K562 (cell line): Measurements from ENCODE around the gene RSPH6A. TPM values are rescaled to one million over a fixed set of nuclear protein-coding genes. Genes with fewer than 3 reads are reported as not detected.
A peak's percentile ranks its signal among the peaks of the same experiment; 100 is the strongest.

Experiments
- ATAC-seq: fragments of 200-7000 bp; cut with Tn5 transposase; 3 replicates; pipeline ENCODE4 v1.9.1; 2020; ENCODE audit warnings: moderate library complexity
- BruUV-seq: library from RNA; stranded (reverse); fragments of 400-500 nt; replicated peaks from 2 replicates; lab custom pipeline; 2021; lab: Mats Ljungman, UMichigan
- CTCF ChIA-PET: fragments of 300-600 bp; formaldehyde crosslinking; extraction: SDS; loops from one replicate; lab custom pipeline; 2021; ENCODE audit warnings: low intra/inter-chr PET ratio; lab: Yijun Ruan, JAX
- POLR2A ChIA-PET: fragments of 300-600, 350-650 bp; sonication (Branson Sonifier 250); formaldehyde crosslinking; extraction: SDS; loops from one replicate; lab custom pipeline; 2021; ENCODE audit warnings: antibody characterized with exemption, inconsistent platforms; lab: Yijun Ruan, JAX
- DNase-seq, 4 experiments: peaks; one replicate each; pipeline versions ENCODE4 v3.0.0 to v3.0.0-alpha.2; 2011 to 2018; ENCODE audit warnings: low spot score in 3 of 4, mixed read lengths in 3 of 4; ENCODE audit errors: extremely low read depth in 1 of 4
- FAIRE-seq: peaks from 2 replicates; lab custom pipeline; 2011; peaks lifted over from hg19 to GRCh38; lab: Jason Lieb, UNC
- H2AFZ ChIP-seq: 2 replicates; pipeline ENCODE4 v1.6.0; 2011; ENCODE audit warnings: low read depth, low read length, control low read depth, inconsistent platforms
- H3K27ac ChIP-seq: fragments of 200-600 bp; 3 replicates; pipeline ENCODE4 v1.8.0; 2011; ENCODE audit warnings: low read depth, mild to moderate bottlenecking, control low read depth, inconsistent platforms, low read length, moderate library complexity, mixed read lengths; ENCODE audit errors: extremely low read depth
- H3K27me3 ChIP-seq, 2 experiments: fragments of 300-600 bp in 1 of 2; 2 replicates in 1 of 2; 3 replicates in 1 of 2; pipeline versions ENCODE4 v1.6.0 to v1.8.0; 2011; ENCODE audit warnings: inconsistent platforms in 2 of 2, low read length in 2 of 2, mild to moderate bottlenecking in 1 of 2, mixed read lengths in 1 of 2, moderate library complexity in 1 of 2; ENCODE audit not compliant: control insufficient read depth in 2 of 2, insufficient read depth in 2 of 2
- H3K36me3 ChIP-seq: fragments of 300-600 bp; 3 replicates; pipeline ENCODE4 v1.8.0; 2011; ENCODE audit warnings: mild to moderate bottlenecking, low read length, inconsistent platforms; ENCODE audit not compliant: control insufficient read depth, insufficient read depth
- H3K4me1 ChIP-seq, 2 experiments: fragments of 200-600 bp in 1 of 2; replicated peaks in 1 of 2; 2 replicates in 1 of 2; 3 replicates in 1 of 2; pipeline versions ENCODE4 v1.5.1 to v1.8.0; 2011; ENCODE audit warnings: inconsistent platforms in 2 of 2, low read length in 2 of 2, mild to moderate bottlenecking in 1 of 2, mixed read lengths in 1 of 2, moderate library complexity in 1 of 2; ENCODE audit not compliant: control insufficient read depth in 2 of 2, insufficient read depth in 2 of 2
- H3K4me2 ChIP-seq: 2 replicates; pipeline ENCODE4 v1.6.1; 2011; ENCODE audit warnings: low read length, control low read depth, inconsistent platforms, mixed read lengths; ENCODE audit not compliant: insufficient read depth
- H3K4me3 ChIP-seq: fragments of 200-600 bp; sonication (generic), shearing (Covaris generic); 2 replicates; pipeline ENCODE4 v1.5.1; 2016; ENCODE audit warnings: control low read depth, inconsistent platforms
- H3K79me2 ChIP-seq: fragments of 200-600 bp; 3 replicates; pipeline ENCODE4 v1.8.0; 2011; ENCODE audit warnings: low read length, inconsistent platforms; ENCODE audit not compliant: control insufficient read depth, insufficient read depth
- H3K9ac ChIP-seq, 2 experiments: 2 replicates each; pipeline versions ENCODE4 v1.6.0 to v1.6.1; 2011; ENCODE audit warnings: low read depth in 2 of 2, low read length in 2 of 2, control low read depth in 1 of 2, inconsistent platforms in 1 of 2, mild to moderate bottlenecking in 1 of 2, mixed read lengths in 1 of 2; ENCODE audit not compliant: insufficient read depth in 1 of 2
- H3K9me1 ChIP-seq: one replicate; pipeline ENCODE4 v1.6.0; 2011; ENCODE audit warnings: inconsistent platforms, mild to moderate bottlenecking, low read length, moderate library complexity; ENCODE audit not compliant: control insufficient read depth, insufficient read depth
- H3K9me3 ChIP-seq: replicated peaks from 2 replicates; pipeline ENCODE4 v1.5.1; 2011; ENCODE audit warnings: low read depth, low read length, inconsistent platforms; ENCODE audit not compliant: control insufficient read depth, insufficient read depth
- H4K20me1 ChIP-seq: replicated peaks from 2 replicates; pipeline ENCODE4 v1.6.1; 2011; ENCODE audit warnings: low read length, inconsistent platforms, mixed read lengths; ENCODE audit not compliant: control insufficient read depth, insufficient read depth
- ARID2 ChIP-seq: fragments of 450-650 bp; IDR thresholded peaks from 2 replicates; pipeline ENCODE4 v1.6.1; 2017; ENCODE audit warnings: antibody characterized with exemption, mild to moderate bottlenecking
- BRF1 ChIP-seq: IDR thresholded peaks from 3 replicates; pipeline ENCODE4 v1.6.1; 2011; ENCODE audit warnings: borderline replicate concordance, mild to moderate bottlenecking; ENCODE audit not compliant: insufficient read length; ENCODE audit errors: extremely low read depth
- CBX8 ChIP-seq: fragments of 200-600 bp; sonication (generic); IDR thresholded peaks from 2 replicates; pipeline ENCODE4 v1.6.1; 2012; ENCODE audit warnings: borderline replicate concordance, mixed run types, low read depth, mild to moderate bottlenecking, moderate library complexity, mixed read lengths, low read length, control low read depth, inconsistent platforms; ENCODE audit not compliant: poor library complexity, severe bottlenecking; ENCODE audit errors: extremely low read depth
- CGGBP1 ChIP-seq: fragments of 250-450 bp; sonication (Bioruptor Pico); IDR thresholded peaks from 2 replicates; pipeline ENCODE4 v1.9.0; 2021; ENCODE audit warnings: mild to moderate bottlenecking
- JUN ChIP-seq, 2 experiments: sonication (generic) in 1 of 2; formaldehyde crosslinking in 1 of 2; IDR thresholded peaks; 2 replicates each; pipeline versions ENCODE4 v1.6.1 to v1.8.0; 2012 to 2022; ENCODE audit warnings: borderline replicate concordance in 2 of 2, mild to moderate bottlenecking in 2 of 2, improper control_type of control experiment in 1 of 2, low read depth in 1 of 2, low read length in 1 of 2, missing genetic modification reagents in 1 of 2
- KDM4B ChIP-seq, 2 experiments: fragments of 450-650 bp in 1 of 2; sonication (generic) in 1 of 2; IDR thresholded peaks; 2 replicates each; pipeline ENCODE4 v1.6.1; 2016 to 2017; ENCODE audit warnings: borderline replicate concordance in 2 of 2, antibody characterized with exemption in 1 of 2, low read depth in 1 of 2, mild to moderate bottlenecking in 1 of 2
- MAFK ChIP-seq: IDR thresholded peaks from 2 replicates; pipeline ENCODE4 v1.6.1; 2011; ENCODE audit warnings: low read length, improper control_type of control experiment
- RNF2 ChIP-seq: sonication (generic); IDR thresholded peaks from 2 replicates; pipeline ENCODE4 v1.6.1; 2016
- SRF ChIP-seq, 2 experiments: fragments of 250-450, 450-650 bp in 1 of 2; sonication (Bioruptor Pico) in 1 of 2; sonication (generic) in 1 of 2; formaldehyde crosslinking; IDR thresholded peaks; 2 replicates each; pipeline versions ENCODE4 v1.5.0 to v1.5.1; 2020 to 2022; ENCODE audit warnings: mild to moderate bottlenecking in 1 of 2, missing genetic modification reagents in 1 of 2
- STAT6 ChIP-seq: sonication (generic); formaldehyde crosslinking; IDR thresholded peaks from 2 replicates; pipeline ENCODE4 v1.8.1; 2023; ENCODE audit warnings: mild to moderate bottlenecking, missing genetic modification reagents
- WGBS: fragments of 100-300 bp; shearing (Covaris generic); methylation state at CpG from one replicate; pipeline ENCODE4 v1.1.6; 2016; ENCODE audit warnings: low coverage, mixed read lengths; ENCODE audit not compliant: insufficient coverage; ENCODE audit errors: missing lambda C conversion rate; 5-methylcytosine and 5-hydroxymethylcytosine counted together
- in situ Hi-C: fragments of 300-500 bp; cut with MboI; formaldehyde crosslinking; loops from 4 replicates; pipeline ENCODE4 v1.15.0; 2018; ENCODE audit warnings: inconsistent platforms, mixed read lengths
- intact Hi-C: fragments of 100-400 bp; cut with micrococcal nuclease; formaldehyde crosslinking; loops from 2 replicates; pipeline ENCODE4 v1.14.2; 2022
- polyA plus RNA-seq, 8 experiments: library from polyadenylated mRNA; depleted of rRNA in 4 of 8; stranded (reverse) in 5 of 8; unstranded in 3 of 8; fragments of >200 nt; fragmentation: Nextera tagmentation in 2 of 8; fragmentation: Illumina TruSeq in 1 of 8; extraction: Ambion mirVana in 2 of 8; extraction: Trizol in 1 of 8; gene quantifications; 2 replicates each; pipeline versions ENCODE4 v1.2.1 to v1.2.3, GENCODE V29; 2011 to 2014; ENCODE audit warnings: inconsistent platforms in 1 of 8, missing spikeins in 1 of 8
- total RNA-seq, 7 experiments: library from RNA; depleted of rRNA in 6 of 7; stranded (reverse); fragments of >200 nt in 6 of 7; fragmentation: Illumina TruSeq in 2 of 7; extraction: Trizol in 2 of 7; gene quantifications; 2 replicates each; pipeline versions ENCODE4 v1.2.1 to v1.2.3, GENCODE V29; 2011 to 2021; ENCODE audit warnings: low replicate concordance in 1 of 7
- TF ChIP-seq, protein P1 (sequence below): sonication (generic); formaldehyde crosslinking; IDR thresholded peaks from 2 replicates; pipeline ENCODE4 v1.9.0; 2022; ENCODE audit warnings: mild to moderate bottlenecking, missing genetic modification reagents
- TF ChIP-seq, protein P2 (sequence below), 3 experiments: IDR thresholded peaks in 2 of 3; conservative IDR thresholded peaks in 1 of 3; 2 replicates each; pipeline ENCODE4 v1.5.1; 2011 to 2012; ENCODE audit warnings: low read length in 3 of 3, mild to moderate bottlenecking in 3 of 3, control low read depth in 2 of 3, improper control_type of control experiment in 1 of 3, inconsistent platforms in 1 of 3, low read depth in 1 of 3, mixed read lengths in 1 of 3, moderate library complexity in 1 of 3; ENCODE audit not compliant: insufficient read depth in 2 of 3

RSPH6A gene
- total and polyA plus RNA-seq, 9 of the 15 experiments (the other 6 are each of a cell fraction or from before 2014, with no cell fraction given): 0.03 to 0.15 (median 0.07) TPM; not detected in 5

DNA sequence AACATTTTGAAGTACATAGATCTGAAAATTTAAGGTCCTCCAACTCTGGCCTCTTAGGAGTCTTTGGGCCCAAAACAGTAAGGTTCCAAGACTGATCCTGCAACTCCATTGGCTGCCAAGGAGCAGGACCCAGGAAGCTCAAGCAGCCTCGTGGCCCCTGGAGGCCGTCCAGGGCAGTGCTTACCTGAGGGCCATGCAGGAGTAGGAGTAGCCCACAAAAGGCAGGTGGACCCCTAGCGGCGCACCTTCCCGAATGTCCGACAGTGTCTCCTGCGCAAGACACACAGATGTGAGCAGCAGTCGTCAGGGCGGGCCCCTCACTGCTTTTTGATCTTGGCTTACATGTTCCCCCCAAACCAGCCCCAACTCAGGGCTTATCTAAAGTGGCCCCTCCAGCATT, 40.3 kb downstream of the RSPH6A start (continued):
- no peak for TF ChIP-seq CBX8
- TF ChIP-seq KDM4B (IDR thresholded peaks at IDR 0.05; ENCODE audit: borderline replicate concordance in 2 of 2, low read depth in 1 of 2): no peak
- TF ChIP-seq, protein P1, sequence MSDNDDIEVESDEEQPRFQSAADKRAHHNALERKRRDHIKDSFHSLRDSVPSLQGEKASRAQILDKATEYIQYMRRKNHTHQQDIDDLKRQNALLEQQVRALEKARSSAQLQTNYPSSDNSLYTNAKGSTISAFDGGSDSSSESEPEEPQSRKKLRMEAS (CRISPR knock-in tag): peak; percentile 67; the same call in 1 of the 2 replicates
- TF ChIP-seq RNF2: no peak
- no peak for TF ChIP-seq JUN (IDR thresholded peaks at IDR 0.05; ENCODE audit: borderline replicate concordance, low read depth, low read length)
- TF ChIP-seq JUN (CRISPR knock-in tag; IDR thresholded peaks at IDR 0.05; ENCODE audit: borderline replicate concordance): no peak
- TF ChIP-seq, protein P2, sequence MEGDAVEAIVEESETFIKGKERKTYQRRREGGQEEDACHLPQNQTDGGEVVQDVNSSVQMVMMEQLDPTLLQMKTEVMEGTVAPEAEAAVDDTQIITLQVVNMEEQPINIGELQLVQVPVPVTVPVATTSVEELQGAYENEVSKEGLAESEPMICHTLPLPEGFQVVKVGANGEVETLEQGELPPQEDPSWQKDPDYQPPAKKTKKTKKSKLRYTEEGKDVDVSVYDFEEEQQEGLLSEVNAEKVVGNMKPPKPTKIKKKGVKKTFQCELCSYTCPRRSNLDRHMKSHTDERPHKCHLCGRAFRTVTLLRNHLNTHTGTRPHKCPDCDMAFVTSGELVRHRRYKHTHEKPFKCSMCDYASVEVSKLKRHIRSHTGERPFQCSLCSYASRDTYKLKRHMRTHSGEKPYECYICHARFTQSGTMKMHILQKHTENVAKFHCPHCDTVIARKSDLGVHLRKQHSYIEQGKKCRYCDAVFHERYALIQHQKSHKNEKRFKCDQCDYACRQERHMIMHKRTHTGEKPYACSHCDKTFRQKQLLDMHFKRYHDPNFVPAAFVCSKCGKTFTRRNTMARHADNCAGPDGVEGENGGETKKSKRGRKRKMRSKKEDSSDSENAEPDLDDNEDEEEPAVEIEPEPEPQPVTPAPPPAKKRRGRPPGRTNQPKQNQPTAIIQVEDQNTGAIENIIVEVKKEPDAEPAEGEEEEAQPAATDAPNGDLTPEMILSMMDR (IDR thresholded peaks at IDR 0.05 in 2 of 3, conservative IDR thresholded peaks at IDR 0.05 in 1 of 3; ENCODE audit: insufficient read depth in 2 of 3, low read depth in 1 of 3, low read length in 3 of 3): peak in 2 of 3 experiments; percentile 24 to 55; a peak in 3 of 6 replicates

DNA sequence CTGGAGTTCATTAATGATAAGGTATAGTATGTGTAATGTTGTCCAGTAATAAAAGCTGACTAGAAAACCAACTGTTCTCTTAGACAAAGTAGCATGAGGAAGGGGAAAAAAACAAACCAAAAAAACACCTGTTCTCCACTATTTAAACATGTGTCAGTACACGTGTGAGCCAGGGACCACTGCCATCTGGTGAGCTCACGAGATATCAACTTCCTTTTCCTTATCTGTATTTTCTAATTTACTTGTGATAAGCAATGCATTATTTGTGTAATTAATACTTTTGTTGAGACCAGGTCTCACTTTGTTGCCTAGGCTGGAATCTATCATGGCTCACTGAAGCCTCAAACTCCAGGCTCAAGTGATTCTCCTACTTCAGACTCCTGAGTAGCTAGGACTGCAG, 41.7 kb downstream of the RSPH6A start:
- Histone ChIP-seq H3K79me2 (peaks cover under 1% of the 10 kb centered on the region; the same call in 2 of the 3 replicates), H4K20me1 (no peaks in the 10 kb centered on the region), H3K4me1 (peaks cover 4 to 54% of the 10 kb centered on the region in 2 experiments; a peak in 4 of 5 replicates), H2AFZ (no peak overlapping the region), H3K4me3 (no peak overlapping the region), H3K4me2 (no peak overlapping the region), H3K36me3 (peaks cover 28% of the 10 kb centered on the region; the same call in 2 of the 3 replicates), H3K27ac (no peak overlapping the region), H3K27me3 (no peaks in the 10 kb centered on the region), H3K9me1 (peaks cover 3% of the 10 kb centered on the region), H3K9me3 (no peaks in the 10 kb centered on the region), H3K9ac (no peak overlapping the region)
- ATAC-seq (no peak), FAIRE-seq (no peak), DNase-seq (no peak)
- POLR2A ChIA-PET: interaction anchor here (0.5 to 5.9 kb wide), 7 partner anchors 9 to 108 kb away, joined by 3 to 70 read pairs (median 4); partner anchors contain the start of genes DMPK, DMWD, QPCTL and SNRPD2
- BruUV-seq: no TSS peak
- intact Hi-C loops: no loop called here
- in situ Hi-C loops: no loop called here
- WGBS: 34% methylated on average over 2 of the region's 2 CpGs
- CTCF ChIA-PET: no interaction called here
- TF ChIP-seq MAFK (no peak), STAT6 (no peak), ARID2 (no peak), SRF (CRISPR knock-in tag; IDR thresholded peaks at IDR 0.05) (no peak), BRF1 (no peak), CGGBP1 (CRISPR knock-in tag) (no peak)
